SK-N-SH treated with all-trans-retinoic acid at 6 μM for 48 hours (cell line): ENCODE measurements around the gene PBX1.

Experiments
- ATAC-seq: fragments of 200-7000 bp; cut with Tn5 transposase; 3 replicates; pipeline ENCODE4 v1.9.1; 2020; ENCODE audit warnings: mild to moderate bottlenecking, moderate library complexity
- BACH2 ChIP-seq: fragments of 250-450 bp; sonication (Bioruptor Pico); IDR thresholded peaks from 2 replicates; pipeline ENCODE4 v1.9.0; 2021; ENCODE audit warnings: mild to moderate bottlenecking, borderline replicate concordance
- CSDC2 ChIP-seq: fragments of 250-450 bp; sonication (Bioruptor Pico); IDR thresholded peaks from 2 replicates; pipeline ENCODE4 v1.5.0; 2020; ENCODE audit warnings: mild to moderate bottlenecking, moderate library complexity
- ESRRG ChIP-seq: fragments of 250-450 bp; sonication (Bioruptor Pico); IDR thresholded peaks from 2 replicates; pipeline ENCODE4 v1.6.1; 2021; ENCODE audit warnings: mild to moderate bottlenecking
- ISL1 ChIP-seq: fragments of 250-450 bp; sonication (Bioruptor Pico); IDR thresholded peaks from 2 replicates; pipeline ENCODE4 v2.1.2; 2022; ENCODE audit warnings: mild to moderate bottlenecking, moderate library complexity
- POU6F1 ChIP-seq: fragments of 250-450 bp; sonication (Bioruptor Pico); IDR thresholded peaks from 2 replicates; pipeline ENCODE4 v1.8.0; 2021; ENCODE audit warnings: low read depth, mild to moderate bottlenecking, moderate library complexity, borderline replicate concordance
- PPARA ChIP-seq: fragments of 250-450 bp; sonication (Bioruptor Pico); IDR thresholded peaks from 2 replicates; pipeline ENCODE4 v1.5.0; 2020; ENCODE audit warnings: mild to moderate bottlenecking, borderline replicate concordance
- RARB ChIP-seq: fragments of 250-450 bp; sonication (Bioruptor Pico); IDR thresholded peaks from 2 replicates; pipeline ENCODE4 v1.8.0; 2021; ENCODE audit warnings: mild to moderate bottlenecking, moderate library complexity
- SNAI2 ChIP-seq: fragments of 250-450 bp; sonication (Bioruptor Pico); IDR thresholded peaks from 2 replicates; pipeline ENCODE4 v1.5.0; 2020; ENCODE audit warnings: mild to moderate bottlenecking, moderate library complexity
- TCF4 ChIP-seq: fragments of 250-450 bp; sonication (Bioruptor Pico); IDR thresholded peaks from 2 replicates; pipeline ENCODE4 v1.8.0; 2021; ENCODE audit warnings: mild to moderate bottlenecking, moderate library complexity, borderline replicate concordance
- TOX ChIP-seq: fragments of 250-450 bp; sonication (Bioruptor Pico); IDR thresholded peaks from 2 replicates; pipeline ENCODE4 v1.8.0; 2021; ENCODE audit warnings: mild to moderate bottlenecking, moderate library complexity, borderline replicate concordance
- ZC3H10 ChIP-seq: fragments of 250-450 bp; sonication (Bioruptor Pico); IDR thresholded peaks from 2 replicates; pipeline ENCODE4 v1.5.1; 2021; ENCODE audit warnings: mild to moderate bottlenecking, moderate library complexity
- ZFP3 ChIP-seq: fragments of 250-450 bp; sonication (Bioruptor Pico); IDR thresholded peaks from 2 replicates; pipeline ENCODE4 v1.5.0; 2020; ENCODE audit warnings: mild to moderate bottlenecking, moderate library complexity
- ZNF565 ChIP-seq: fragments of 450-650 bp; formaldehyde crosslinking; conservative IDR thresholded peaks from 2 replicates; pipeline ENCODE4 v1.5.0; 2020; ENCODE audit warnings: low read depth, mild to moderate bottlenecking, moderate library complexity
- ZNF70 ChIP-seq: fragments of 450-650 bp; formaldehyde crosslinking; IDR thresholded peaks from 2 replicates; pipeline ENCODE4 v1.5.0; 2020; ENCODE audit warnings: mild to moderate bottlenecking, moderate library complexity
- ZNF8 ChIP-seq: fragments of 450-650 bp; formaldehyde crosslinking; IDR thresholded peaks from 2 replicates; pipeline ENCODE4 v1.5.0; 2020; ENCODE audit warnings: mild to moderate bottlenecking, moderate library complexity
- TF ChIP-seq, protein P1 (sequence below): fragments of 250-450 bp; sonication (Bioruptor Pico); IDR thresholded peaks from 2 replicates; pipeline ENCODE4 v1.8.0; 2020; ENCODE audit warnings: mild to moderate bottlenecking, moderate library complexity, borderline replicate concordance
- TF ChIP-seq, protein P2 (sequence below): fragments of 250-450 bp; sonication (Bioruptor Pico); IDR thresholded peaks from 2 replicates; pipeline ENCODE4 v1.5.1; 2020; ENCODE audit warnings: low read depth, mild to moderate bottlenecking, moderate library complexity

The PBX1 gene

DNA sequence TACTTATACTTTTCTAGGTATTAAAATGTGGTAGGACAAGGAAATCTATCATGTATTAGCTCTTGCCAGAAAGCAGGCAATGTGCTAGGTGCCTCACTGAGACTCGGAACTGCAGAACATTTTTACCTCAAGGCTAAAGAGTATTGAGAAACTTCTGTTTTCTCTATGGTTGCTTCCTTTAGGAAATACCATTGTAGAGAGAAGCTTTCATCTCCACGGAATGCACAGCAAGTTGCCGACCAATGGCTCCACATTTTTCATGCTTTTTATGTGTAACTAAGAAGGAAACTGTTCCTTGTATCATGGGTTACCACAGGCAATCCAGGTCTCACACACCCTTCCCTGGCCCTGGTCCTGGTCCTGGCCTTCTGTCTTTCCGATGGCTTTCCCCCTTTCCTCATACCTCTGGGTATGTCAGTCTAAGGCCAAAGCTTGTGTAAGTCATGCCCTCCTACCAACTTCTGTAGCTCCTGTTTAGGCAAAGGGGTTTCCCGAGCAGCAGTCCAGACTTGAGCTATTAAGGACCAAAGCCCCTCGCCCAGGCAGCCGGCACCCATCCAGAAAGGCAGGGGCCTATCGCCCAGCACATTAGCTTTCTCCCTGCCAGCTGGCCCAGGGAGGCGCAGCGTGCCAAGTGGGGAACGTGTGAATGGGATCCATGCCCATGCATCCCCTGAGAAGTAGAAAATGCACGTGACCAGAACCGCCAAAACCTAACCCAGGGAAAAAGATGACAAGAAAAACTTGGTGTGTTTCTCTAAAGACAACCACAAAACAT is 225.0 kb downstream of the PBX1 start:
- no peak for ATAC-seq
- no peak for TF ChIP-seq POU6F1 (CRISPR knock-in tag)
- no peak for TF ChIP-seq TCF4 (CRISPR knock-in tag)
- no peak for TF ChIP-seq ZNF565 (CRISPR knock-in tag)
- TF ChIP-seq ZC3H10 (CRISPR knock-in tag) = no peak
- TF ChIP-seq, protein P1, sequence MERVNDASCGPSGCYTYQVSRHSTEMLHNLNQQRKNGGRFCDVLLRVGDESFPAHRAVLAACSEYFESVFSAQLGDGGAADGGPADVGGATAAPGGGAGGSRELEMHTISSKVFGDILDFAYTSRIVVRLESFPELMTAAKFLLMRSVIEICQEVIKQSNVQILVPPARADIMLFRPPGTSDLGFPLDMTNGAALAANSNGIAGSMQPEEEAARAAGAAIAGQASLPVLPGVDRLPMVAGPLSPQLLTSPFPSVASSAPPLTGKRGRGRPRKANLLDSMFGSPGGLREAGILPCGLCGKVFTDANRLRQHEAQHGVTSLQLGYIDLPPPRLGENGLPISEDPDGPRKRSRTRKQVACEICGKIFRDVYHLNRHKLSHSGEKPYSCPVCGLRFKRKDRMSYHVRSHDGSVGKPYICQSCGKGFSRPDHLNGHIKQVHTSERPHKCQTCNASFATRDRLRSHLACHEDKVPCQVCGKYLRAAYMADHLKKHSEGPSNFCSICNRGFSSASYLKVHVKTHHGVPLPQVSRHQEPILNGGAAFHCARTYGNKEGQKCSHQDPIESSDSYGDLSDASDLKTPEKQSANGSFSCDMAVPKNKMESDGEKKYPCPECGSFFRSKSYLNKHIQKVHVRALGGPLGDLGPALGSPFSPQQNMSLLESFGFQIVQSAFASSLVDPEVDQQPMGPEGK (CRISPR knock-in tag) = no peak
- no peak for TF ChIP-seq ZNF70 (CRISPR knock-in tag)
- no peak for TF ChIP-seq CSDC2
- no peak for TF ChIP-seq BACH2 (CRISPR knock-in tag)
- TF ChIP-seq ZFP3 (CRISPR knock-in tag) = no peak
- no peak for TF ChIP-seq PPARA
- TF ChIP-seq, protein P2, sequence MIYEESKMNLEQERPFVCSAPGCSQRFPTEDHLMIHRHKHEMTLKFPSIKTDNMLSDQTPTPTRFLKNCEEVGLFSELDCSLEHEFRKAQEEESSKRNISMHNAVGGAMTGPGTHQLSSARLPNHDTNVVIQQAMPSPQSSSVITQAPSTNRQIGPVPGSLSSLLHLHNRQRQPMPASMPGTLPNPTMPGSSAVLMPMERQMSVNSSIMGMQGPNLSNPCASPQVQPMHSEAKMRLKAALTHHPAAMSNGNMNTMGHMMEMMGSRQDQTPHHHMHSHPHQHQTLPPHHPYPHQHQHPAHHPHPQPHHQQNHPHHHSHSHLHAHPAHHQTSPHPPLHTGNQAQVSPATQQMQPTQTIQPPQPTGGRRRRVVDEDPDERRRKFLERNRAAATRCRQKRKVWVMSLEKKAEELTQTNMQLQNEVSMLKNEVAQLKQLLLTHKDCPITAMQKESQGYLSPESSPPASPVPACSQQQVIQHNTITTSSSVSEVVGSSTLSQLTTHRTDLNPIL (CRISPR knock-in tag) = no peak
- TF ChIP-seq, all 23 proteins: peak for 0

- no peak for ATAC-seq
- TF ChIP-seq ZNF8 (CRISPR knock-in tag) = no peak
- TF ChIP-seq RARB (CRISPR knock-in tag) = no peak
- TF ChIP-seq ESRRG (CRISPR knock-in tag) = no peak
Measured at GRCh38 chr1:164784960-164785359, 226.0 kb downstream of the PBX1 start.

- ATAC-seq = peak; percentile 45
- no peak for TF ChIP-seq ZC3H10 (CRISPR knock-in tag)
- no peak for TF ChIP-seq ZNF70 (CRISPR knock-in tag)
- TF ChIP-seq, protein P2 (CRISPR knock-in tag) = no peak
- TF ChIP-seq RARB (CRISPR knock-in tag) = no peak
- TF ChIP-seq TOX (CRISPR knock-in tag) = no peak
- no peak for TF ChIP-seq SNAI2
- TF ChIP-seq ISL1 (CRISPR knock-in tag) = no peak
- TF ChIP-seq, protein P1 (CRISPR knock-in tag) = no peak
Measured at GRCh38 chr1:164785841-164786534, 227.0 kb downstream of the PBX1 start.
